GM21367 (cell line): ENCODE measurements around the gene ERBB4.
"Not testable (repeated sequence)": the region's sequence is repeated elsewhere in the genome, so short reads cannot be mapped to it uniquely, and the experiment has no call there.

Experiments
- ATAC-seq: cut with Tn5 transposase; IDR thresholded peaks from one replicate; pipeline ENCODE4 v1.9.1; 2021; ENCODE audit not compliant: unreplicated experiment

Gene ERBB4

DNA sequence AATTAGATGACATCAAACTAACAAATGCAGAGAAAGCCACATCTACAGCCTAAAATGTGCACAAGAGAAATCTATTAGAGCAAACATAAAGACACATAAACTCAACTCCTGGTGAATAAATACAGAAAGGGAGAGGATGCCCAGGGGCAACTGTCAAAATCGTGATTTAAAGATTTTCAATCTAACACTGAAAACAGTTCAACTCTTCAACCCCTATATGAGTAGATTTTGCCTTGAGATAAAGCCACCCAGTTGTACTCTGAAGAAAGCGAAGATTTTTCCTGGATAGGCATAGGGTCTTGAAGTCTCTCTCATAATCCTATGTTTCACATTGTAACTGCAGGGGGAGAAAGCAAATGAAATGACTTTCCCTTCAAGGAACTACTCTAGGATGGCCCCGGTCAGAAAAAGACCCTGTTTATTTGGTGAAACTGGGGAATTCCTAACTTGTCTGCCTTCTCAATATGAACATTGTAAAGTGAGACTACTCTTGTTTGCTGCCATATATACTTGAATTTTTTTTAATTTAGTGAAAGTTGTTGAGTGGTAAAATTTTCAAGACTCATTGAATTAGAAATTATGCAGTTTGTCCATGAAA lies 226.7 kb downstream of the ERBB4 start:
- no peak for ATAC-seq

DNA sequence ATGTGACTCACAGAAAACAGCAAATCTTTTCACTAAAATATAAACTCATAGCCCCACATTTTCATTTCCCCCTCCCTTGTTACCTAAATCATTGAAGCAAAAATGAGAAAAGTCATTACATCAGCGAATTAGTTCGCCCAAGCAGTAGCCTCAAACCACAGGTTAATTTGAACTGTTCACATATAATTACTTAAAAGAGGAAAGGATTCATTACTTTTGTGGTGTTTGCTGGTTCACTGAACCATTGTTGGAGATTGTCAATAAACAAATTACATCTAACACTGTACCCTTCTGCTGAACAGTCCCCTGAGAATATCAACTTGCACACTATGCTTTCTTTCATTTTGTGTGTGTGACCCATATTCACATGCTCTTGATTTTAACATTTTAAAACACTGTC lies 238.7 kb downstream of the ERBB4 start:
- ATAC-seq, result no peak

DNA sequence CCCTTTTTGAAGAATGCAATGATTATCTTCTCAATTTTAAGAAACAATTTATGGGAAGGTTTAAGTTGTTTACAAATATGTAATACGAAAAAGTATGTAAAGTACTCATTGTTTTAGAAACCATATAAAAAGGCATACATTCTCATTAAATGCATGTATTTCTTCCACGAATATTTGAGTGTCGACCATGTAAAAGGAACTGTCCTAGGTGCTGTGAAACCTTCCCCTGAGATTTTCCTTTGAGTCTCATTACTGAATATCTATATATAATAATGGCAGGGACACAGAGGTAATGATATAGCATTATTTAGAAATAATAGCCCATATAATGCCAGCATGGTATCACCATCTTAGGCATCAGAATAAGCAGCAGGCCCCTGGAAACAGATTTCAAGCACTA lies 239.3 kb downstream of the ERBB4 start:
- ATAC-seq, result no peak

DNA sequence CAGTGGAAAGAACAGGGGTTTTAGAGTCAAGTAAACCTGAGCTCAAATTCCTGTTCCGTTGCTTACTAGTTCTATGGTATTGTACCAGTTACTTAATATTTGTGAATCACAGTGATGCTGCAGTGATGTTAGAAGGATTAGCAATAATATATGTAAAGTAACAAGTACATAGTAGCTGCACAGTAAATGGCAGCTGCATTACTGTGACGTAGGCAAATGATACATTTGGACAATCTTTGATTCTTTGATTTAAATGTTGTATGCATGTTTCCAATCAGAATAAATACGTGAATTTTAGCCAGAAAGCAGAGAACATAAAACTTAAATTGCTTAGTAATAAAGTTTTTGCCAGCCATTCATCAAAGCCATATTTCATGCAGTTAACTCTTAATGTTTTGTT lies 243.0 kb downstream of the ERBB4 start:
- no peak for ATAC-seq

DNA sequence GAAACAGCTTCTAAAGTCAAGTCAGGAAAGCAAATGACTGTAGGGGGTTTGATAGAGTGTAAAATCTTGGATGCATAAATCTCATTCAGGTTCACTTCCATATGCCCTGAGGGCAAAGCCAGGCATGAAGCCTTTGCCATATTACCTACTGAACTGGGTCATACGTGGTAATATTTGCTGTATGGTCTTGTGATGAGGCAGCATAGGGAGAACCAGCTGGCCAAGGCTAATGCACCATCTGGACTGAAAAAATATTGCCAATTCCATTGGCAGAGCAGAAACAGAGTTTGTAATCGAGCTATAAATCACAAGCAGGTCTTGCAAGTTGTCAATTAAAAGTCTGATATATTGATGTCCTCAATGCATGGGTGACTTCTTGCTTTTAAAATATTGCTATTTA lies 243.8 kb downstream of the ERBB4 start:
- no peak for ATAC-seq

DNA sequence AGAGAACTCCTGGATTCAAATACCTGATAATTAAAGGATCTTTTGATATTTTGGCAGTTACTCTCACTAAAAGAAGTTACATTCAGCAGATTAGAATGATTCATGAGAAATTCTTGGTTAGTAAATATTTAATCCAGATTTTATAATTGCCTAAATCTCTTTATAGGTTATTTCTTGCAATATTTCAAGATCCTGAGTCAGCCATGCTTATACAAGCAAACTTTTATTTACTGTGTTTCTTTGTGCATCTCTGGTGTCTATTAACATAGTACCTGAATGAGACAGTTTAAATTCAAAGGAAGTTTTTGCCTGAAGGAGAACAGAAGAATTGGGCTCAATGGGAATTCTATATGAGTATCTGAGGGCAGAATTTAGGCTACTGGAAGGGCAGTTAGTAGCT lies 249.3 kb downstream of the ERBB4 start:
- ATAC-seq, result no peak

DNA sequence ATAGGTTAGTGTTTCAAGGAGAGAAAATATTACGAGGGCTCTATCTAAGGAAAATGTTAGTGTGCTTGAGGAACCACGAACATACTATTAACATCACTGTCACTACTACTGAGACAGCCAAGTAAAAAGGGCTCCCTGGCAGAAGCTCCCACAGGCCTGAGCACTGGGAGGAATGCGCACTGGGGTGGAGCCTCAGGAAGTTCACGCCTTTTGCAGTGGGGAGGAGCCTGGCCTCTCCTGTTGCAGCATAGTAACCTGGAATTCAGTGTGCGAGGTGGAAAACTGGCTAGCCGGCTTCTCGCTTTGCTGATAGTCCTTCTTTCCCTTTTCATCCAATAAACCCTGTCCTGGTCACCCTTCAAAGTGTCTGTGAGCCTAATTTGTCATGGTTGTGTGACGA lies 250.3 kb downstream of the ERBB4 start:
- ATAC-seq, result no peak

DNA sequence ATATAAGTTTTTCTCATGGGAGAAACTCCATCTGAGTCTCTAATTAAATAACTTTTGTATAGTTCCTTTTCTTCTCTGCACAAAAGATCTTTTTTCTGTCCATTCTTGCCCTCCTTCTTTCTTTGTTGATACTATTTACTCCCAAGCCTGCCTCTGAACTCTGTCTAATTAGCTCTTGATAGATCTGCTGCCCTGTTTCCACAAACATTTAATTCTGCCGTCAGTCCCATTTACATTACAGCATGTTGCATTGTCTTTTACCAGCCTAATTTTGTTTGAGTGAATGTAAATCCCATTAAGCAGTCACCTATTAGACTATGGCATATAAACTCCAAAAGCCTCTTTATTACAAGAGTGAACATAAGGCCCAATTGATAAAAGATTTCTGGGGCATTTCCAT lies 254.4 kb downstream of the ERBB4 start:
- ATAC-seq, result no peak

DNA sequence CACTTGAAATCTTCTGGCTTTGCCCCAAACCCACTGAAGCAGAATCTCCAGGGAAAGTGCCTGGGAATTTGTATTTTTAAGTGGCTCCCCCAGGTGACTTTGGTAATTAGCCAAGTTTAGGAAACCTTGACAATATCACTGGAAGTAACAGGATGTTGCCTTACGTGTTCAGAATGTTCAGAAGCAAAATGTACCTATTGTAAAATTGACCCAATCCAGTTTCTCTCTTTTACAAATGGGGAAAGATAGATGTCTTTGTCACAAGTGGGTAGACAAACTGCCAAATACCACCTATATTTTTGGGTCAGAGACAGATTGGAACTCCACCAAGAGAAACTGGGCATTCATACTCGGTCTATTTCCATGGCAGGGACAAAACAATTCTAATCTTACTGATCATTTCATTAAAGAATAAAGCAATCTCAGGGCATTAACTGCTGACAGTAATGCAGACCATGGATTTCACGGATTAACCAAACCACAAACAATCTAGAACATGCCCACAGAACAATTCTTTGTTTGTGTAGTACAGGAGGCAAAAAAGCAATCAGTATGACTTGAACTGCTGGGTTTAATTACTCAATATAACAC lies 255.8 kb downstream of the ERBB4 start:
- ATAC-seq, result no peak

DNA sequence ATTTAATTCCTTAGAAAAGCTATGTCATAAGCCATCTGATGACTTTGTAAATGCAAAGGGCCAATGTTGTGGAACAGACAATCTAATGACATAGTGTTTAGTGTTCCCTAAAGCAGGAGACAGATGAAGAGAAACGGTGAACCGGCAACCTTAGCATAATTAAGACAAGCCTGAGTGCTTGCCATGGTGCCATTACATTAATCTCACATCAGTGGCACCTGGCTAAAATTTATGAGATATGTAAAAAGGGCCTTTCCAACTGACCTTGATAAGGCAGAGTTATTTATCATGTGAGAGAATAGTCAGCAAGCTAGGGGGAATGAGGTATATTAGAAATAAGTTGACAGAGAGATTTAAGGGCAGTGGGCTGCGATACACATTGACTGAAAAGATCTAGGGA lies 261.8 kb downstream of the ERBB4 start:
- ATAC-seq, result no peak

DNA sequence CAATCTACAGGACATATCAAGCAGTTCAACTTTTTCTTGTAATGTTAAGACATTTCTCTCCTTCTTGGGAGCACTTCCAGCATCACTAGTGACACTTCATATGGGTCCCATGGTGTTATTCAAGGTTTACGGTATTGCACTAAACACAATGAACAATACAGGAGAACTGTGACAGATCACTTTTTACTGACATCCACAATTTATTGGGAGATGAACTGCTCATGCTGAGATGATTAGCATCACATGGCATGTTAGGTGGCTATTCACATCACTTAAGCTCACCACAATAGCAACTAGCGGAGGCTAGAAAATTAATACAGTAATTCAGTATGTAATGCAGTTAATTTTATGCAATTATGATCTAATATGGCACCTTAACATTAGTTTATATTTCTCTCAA lies 264.4 kb downstream of the ERBB4 start:
- no peak for ATAC-seq

DNA sequence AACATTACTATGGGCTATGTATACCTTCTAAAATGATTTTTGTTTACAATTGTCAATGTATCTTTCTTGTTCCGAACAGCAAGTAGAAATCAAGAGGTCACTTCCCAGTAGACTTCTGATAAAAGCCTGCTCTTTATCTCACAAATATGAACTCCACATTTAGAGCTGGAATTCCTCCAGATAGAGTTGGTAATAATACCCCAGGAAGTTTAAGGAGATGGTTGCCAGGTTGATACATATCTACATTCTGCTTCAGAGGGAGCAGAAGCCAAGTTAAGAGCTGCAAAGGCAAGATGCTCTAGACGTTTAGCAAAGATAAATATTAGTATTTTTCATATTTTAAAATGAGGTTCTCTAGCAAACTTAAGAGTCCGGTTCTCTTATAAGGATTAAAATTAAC lies 267.0 kb downstream of the ERBB4 start:
- no peak for ATAC-seq

DNA sequence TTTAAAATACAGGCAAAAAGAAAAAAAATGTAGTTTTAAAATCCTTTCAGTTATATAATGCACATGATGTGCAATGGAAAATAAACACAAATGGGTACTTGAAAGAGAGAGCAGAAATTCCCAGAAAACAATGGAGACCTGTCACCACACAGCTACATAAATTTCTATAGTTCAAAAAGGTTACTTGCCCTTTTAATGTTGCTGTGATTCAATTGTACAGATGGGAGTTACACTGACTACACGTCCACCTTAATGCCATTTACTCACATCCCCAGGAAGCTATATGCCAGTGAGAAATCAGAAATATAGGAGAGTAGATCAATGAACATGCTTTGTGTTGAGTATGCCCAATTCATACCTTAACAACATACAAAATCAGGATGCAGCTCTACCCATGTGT lies 269.6 kb downstream of the ERBB4 start:
- ATAC-seq, result no peak

DNA sequence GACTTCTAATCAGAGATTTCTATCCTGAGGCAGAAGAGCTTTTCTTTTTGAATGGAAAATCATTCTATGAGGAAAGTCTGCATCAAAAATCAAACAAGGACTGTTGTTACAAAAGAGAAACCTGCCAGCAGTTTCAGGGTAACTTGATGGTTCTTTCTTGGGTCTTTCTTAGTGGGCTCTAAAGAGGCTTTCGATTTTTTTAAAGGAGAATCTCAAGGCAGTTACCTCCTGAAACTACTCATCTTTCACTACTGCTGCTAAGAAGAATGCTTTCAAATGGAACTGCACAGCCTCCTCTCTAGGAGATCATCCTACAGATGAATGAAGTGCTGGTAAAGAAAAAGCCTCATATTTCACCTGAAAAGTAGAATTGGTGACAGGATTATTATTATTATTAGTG lies 272.3 kb downstream of the ERBB4 start:
- ATAC-seq, result no peak

DNA sequence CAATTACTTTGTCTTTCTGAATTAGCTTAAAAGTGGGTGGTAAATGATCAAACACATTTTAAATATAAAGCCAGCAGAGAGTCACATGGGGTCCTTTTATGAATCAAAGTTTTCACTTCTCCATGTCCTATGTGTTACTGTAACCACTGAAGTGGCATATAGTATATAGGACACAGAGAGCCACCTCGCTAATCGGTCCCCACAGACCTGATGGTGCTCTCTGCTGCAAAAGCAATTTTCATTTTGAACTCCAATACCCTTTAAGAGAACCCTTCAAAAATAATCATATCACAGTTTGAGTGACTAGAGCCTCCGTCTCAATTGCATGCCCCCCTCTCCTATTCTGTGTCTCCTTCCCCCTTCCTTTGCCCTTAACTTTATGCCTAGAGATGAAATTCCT lies 272.8 kb downstream of the ERBB4 start:
- no peak for ATAC-seq

DNA sequence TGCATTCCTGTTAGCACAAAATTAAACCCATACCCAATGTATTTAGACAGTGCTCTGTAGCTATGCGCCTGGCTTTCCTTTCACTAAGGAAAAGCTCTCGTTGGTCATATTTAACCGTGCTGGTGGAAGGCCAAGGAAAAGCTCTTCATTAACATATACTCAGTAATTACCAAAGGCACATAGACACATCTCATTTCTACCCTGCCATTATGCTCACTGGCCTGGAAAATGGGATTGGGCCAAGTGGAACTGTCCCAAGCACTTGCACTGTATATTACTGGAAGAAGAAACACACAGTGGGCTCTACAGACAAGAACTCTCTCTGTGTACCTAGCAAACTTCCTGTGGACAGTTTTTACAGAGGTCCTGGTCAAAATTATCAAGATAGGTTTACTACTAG lies 274.4 kb downstream of the ERBB4 start:
- no peak for ATAC-seq

DNA sequence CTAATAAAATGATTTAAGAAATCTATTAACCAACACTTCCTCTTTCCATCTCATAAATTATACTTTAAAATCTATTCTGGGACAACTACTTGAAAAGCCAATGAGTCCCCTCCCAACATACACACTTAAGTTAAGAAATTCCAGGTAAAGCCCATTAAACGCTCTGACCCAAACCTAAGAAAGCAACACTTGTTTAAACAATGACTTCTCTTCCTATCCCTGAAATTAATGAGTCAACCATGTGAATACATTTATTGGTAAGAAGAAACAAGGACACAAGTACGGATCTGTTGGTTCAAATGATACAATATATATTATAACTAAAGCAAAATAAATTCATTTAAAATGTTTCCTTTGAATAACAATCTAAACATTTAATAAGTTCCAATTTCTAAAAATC lies 279.4 kb downstream of the ERBB4 start:
- no peak for ATAC-seq

DNA sequence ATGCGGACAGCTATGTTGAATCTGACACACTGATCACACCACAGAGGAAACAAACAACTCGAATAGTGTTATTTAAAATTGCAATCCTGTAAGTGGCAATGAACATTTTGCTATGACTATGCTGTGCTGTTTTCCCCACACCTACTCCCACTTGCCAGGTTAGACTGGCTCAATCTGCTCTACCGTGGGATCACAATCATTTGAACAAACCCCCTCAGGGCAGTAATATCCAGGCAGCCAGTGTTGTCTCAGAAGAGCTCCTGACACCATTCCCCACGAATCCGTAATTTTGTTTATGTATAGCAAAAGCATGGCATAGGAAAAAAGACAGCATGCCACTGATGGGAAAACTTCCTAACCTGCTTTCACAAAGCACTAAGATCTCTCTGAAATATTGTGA lies 284.3 kb downstream of the ERBB4 start:
- ATAC-seq, result no peak

DNA sequence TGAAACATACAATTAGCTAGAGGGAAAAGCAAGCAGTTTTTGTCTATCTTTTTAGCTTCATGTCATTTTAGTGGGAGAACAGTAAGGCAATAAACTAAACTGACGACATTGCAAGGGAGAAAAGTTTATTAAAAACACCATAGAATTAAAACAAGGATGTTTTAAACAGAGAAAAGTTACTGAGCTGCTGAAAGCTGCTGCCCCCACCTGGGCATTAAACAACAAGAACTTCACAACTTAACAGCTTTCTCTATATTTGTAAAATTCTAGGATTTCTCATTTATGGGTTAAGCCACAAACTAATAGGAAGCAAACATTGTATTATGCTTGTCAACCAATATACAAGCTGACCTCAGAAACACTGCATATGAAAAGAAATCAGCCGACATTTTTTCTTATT lies 289.2 kb downstream of the ERBB4 start:
- ATAC-seq, result no peak

DNA sequence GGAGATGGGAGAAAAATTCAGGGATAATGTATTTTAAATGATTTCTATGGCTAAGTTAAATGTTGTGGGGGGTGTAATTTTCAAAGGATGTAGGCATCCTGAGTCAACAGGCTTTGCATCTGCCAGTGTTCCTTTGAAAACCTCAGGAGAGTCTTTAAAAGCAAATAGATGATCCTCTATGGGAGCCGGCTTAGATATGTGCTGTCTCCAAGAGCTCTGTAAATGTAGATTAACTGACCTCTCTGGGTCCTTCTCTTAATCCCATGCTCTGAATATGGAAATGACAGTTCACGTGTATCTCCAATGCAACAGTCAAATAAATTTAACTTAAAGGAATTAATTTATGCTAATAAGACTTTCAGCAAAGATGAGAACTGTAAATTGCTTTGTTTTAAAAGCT lies 292.7 kb downstream of the ERBB4 start:
- no peak for ATAC-seq

DNA sequence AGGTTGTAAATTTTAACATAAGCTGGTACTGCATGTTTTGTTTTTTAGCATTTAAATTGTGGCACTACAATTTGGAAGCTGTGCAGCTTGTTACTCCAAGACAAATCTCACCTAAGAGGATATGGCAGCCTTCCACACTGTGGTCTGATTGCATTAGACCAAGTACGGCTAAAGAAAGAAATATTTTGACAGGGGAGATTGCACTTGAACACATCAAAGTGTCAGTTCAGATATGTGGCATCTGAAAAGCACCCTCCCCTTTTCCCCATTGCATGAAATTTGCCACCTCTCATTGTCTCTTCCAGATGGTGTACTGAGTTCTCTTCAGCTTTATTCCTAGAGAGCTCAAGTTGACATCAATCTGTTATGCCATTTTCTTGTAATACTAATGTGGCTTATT lies 295.9 kb downstream of the ERBB4 start:
- no peak for ATAC-seq

DNA sequence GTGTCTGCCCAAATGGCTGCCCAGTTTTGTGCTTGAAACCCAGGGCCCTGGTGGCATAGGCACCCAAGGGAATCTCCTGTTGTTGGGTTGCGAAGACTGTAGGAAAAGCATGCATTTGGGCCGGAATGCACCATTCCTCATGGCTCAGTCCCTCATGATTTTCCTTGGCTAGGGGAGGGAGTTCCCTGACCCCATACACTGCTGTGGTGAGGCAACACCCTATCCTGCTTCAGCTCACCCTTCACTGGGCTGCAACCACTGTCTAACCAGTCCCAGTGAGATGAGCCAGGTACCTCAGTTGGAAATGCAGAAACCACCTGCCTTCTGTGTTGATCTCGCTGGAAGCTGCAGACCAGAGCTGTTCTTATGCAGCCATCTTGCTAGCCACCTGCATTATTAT lies 300.4 kb downstream of the ERBB4 start:
- ATAC-seq, result not testable (repeated sequence)

DNA sequence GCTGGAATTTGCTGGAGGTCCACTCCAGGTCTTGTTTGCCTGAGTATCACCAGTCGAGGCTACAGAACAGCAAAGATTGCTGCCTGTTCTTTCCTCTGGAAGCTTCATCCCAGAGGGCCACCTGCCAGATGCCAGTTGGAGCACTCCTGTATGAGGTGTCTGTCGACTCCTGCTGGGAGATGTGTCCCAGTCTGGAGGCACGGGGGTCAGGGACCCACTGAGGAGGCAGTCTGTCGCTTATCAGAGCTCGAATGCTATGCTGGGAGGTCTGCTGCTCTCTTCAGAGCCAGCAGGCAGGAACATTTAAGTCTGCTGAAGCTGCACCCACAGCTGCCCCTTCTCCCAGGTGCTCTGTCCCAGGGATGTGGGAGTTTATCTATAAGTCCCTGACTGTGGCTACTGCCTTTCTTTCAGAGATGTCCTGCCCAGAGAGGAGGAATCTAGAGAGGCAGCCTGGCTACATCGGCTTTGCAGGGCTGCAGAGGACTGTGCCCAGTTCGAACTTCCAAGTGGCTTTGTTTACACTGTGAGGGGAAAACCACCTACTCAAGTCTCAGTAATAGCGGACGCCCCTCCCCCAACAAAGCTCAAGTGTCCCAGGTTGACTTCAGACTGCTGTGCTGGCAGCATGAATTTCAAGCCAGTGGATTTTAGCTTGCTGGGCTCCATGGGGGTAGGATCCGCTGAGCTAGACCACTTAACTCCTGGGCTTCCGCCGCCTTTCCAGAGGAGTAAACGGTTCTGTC lies 301.1 kb downstream of the ERBB4 start:
- no peak for ATAC-seq
